HepG2 (cell line): ENCODE data around the gene SENP7. TPM values are rescaled to one million over a fixed set of nuclear protein-coding genes. Genes with fewer than 3 reads are reported as not detected.
"Not testable (repeated sequence)": the region's sequence is repeated elsewhere in the genome, so short reads cannot be mapped to it uniquely, and the experiment has no call there.

Experiments
- ATAC-seq: fragments of 200-7000 bp; cut with Tn5 transposase; 3 replicates; pipeline ENCODE4 v1.9.1; 2020; ENCODE audit warnings: mild to moderate bottlenecking, moderate library complexity
- BruUV-seq: library from RNA; stranded (reverse); fragments of 400-500 nt; replicated peaks from 2 replicates; lab custom pipeline; 2021; lab: Mats Ljungman, UMichigan
- CTCF ChIA-PET: fragments of 300-600 bp; formaldehyde crosslinking; extraction: SDS; loops from one replicate; lab custom pipeline; 2021; ENCODE audit warnings: low total read pairs, inconsistent platforms, low intra/inter-chr PET ratio; lab: Yijun Ruan, JAX
- POLR2A ChIA-PET: fragments of 350-600 bp; sonication (Branson Sonifier 250); formaldehyde crosslinking; loops from one replicate; lab custom pipeline; 2020; ENCODE audit warnings: antibody characterized with exemption, inconsistent platforms; lab: Yijun Ruan, JAX
- DNase-seq: peaks from one replicate; pipeline ENCODE4 v3.0.0-alpha.2; 2015; ENCODE audit warnings: low spot score
- FAIRE-seq: peaks from 3 replicates; lab custom pipeline; 2011; peaks lifted over from hg19 to GRCh38; lab: Jason Lieb, UNC
- H2AFZ ChIP-seq: one replicate; pipeline ENCODE4 v1.6.1; 2011; ENCODE audit warnings: low read length, inconsistent platforms
- H3K27ac ChIP-seq: fragments of 300-600 bp; 3 replicates; pipeline ENCODE4 v1.8.0; 2011; ENCODE audit warnings: mixed run types, mild to moderate bottlenecking, mixed read lengths, low read length, inconsistent platforms; ENCODE audit not compliant: insufficient read depth; ENCODE audit errors: extremely low read length
- H3K27me3 ChIP-seq, 2 experiments: fragments of 200-600 bp in 1 of 2; 2 replicates in 1 of 2; 3 replicates in 1 of 2; pipeline versions ENCODE4 v1.6.0 to v1.8.0; 2011; ENCODE audit warnings: low read length in 2 of 2, mild to moderate bottlenecking in 2 of 2, moderate library complexity in 2 of 2, inconsistent platforms in 1 of 2; ENCODE audit not compliant: insufficient read depth in 2 of 2, control insufficient read depth in 1 of 2
- H3K36me3 ChIP-seq, 2 experiments: fragments of 200-600 bp in 1 of 2; replicated peaks in 1 of 2; 2 replicates in 1 of 2; 3 replicates in 1 of 2; pipeline versions ENCODE4 v1.5.1 to v1.8.0; 2011; ENCODE audit warnings: low read length in 2 of 2, inconsistent platforms in 1 of 2; ENCODE audit not compliant: insufficient read depth in 2 of 2, control insufficient read depth in 1 of 2
- H3K4me1 ChIP-seq: 2 replicates; pipeline ENCODE4 v1.5.1; 2012; ENCODE audit warnings: low read length, inconsistent platforms; ENCODE audit not compliant: insufficient read depth
- H3K4me2 ChIP-seq: 2 replicates; pipeline ENCODE4 v1.6.0; 2011; ENCODE audit warnings: low read depth, low read length, inconsistent platforms
- H3K4me3 ChIP-seq, 3 experiments: fragments of 200-600 bp in 1 of 3; sonication (generic), shearing (Covaris generic) in 1 of 3; replicated peaks in 1 of 3; 2 replicates each; pipeline ENCODE4 v1.5.1; 2011 to 2016; ENCODE audit warnings: low read length in 3 of 3, inconsistent platforms in 2 of 3, low read depth in 2 of 3, mild to moderate bottlenecking in 2 of 3, control low read depth in 1 of 3, mixed read lengths in 1 of 3; ENCODE audit not compliant: insufficient read depth in 1 of 3
- H3K79me2 ChIP-seq: one replicate; pipeline ENCODE4 v1.6.1; 2011; ENCODE audit warnings: low read length, inconsistent platforms; ENCODE audit not compliant: insufficient read depth
- H3K9ac ChIP-seq: 2 replicates; pipeline ENCODE4 v1.6.0; 2011; ENCODE audit warnings: mild to moderate bottlenecking, low read depth, low read length, inconsistent platforms; ENCODE audit not compliant: insufficient read depth
- H3K9me3 ChIP-seq: 2 replicates; pipeline ENCODE4 v1.5.1; 2012; ENCODE audit warnings: mild to moderate bottlenecking, low read length
- H4K20me1 ChIP-seq: 2 replicates; pipeline ENCODE4 v1.6.0; 2011; ENCODE audit warnings: inconsistent platforms, mild to moderate bottlenecking, low read length, moderate library complexity; ENCODE audit not compliant: insufficient read depth
- FOSL1 ChIP-seq: sonication (generic); formaldehyde crosslinking; IDR thresholded peaks from 2 replicates; pipeline ENCODE4 v1.9.0; 2021; ENCODE audit warnings: missing genetic modification reagents, borderline replicate concordance
- HES4 ChIP-seq: sonication (generic); formaldehyde crosslinking; IDR thresholded peaks from 2 replicates; pipeline ENCODE4 v1.9.0; 2021; ENCODE audit warnings: mild to moderate bottlenecking, missing genetic modification reagents, borderline replicate concordance
- MEIS1 ChIP-seq: sonication (generic); formaldehyde crosslinking; IDR thresholded peaks from 2 replicates; pipeline ENCODE4 v1.9.0; 2021; ENCODE audit warnings: mild to moderate bottlenecking, missing genetic modification reagents, moderate library complexity, borderline replicate concordance
- SUZ12 ChIP-seq: fragments of 150-350 bp; IDR thresholded peaks from 2 replicates; pipeline ENCODE4 v1.6.1; 2014; ENCODE audit warnings: low read depth, low read length
- ZFYVE20 ChIP-seq: sonication (generic); formaldehyde crosslinking; IDR thresholded peaks from 2 replicates; pipeline ENCODE4 v1.8.0; 2023; ENCODE audit warnings: low read depth, mild to moderate bottlenecking, moderate library complexity, missing genetic modification reagents, borderline replicate concordance
- ZNF441 ChIP-seq: sonication (generic); formaldehyde crosslinking; IDR thresholded peaks from 2 replicates; pipeline ENCODE4 v1.7.0; 2021; ENCODE audit warnings: missing genetic modification reagents, borderline replicate concordance
- WGBS: methylation state at CpG from one replicate; pipeline ENCODE4 v1.1.6; 2017; ENCODE audit warnings: low lambda C conversion rate; 5-methylcytosine and 5-hydroxymethylcytosine counted together
- in situ Hi-C: cut with HindIII; loops from 2 replicates; pipeline ENCODE4 v1.10.0; 2017; ENCODE audit warnings: low pct_unique_long_range_greater_than_20kb; ENCODE audit not compliant: extremely low pct_ligation_motif_present
- intact Hi-C: fragments of 100-400 bp; cut with micrococcal nuclease; formaldehyde crosslinking; loops from one replicate; pipeline ENCODE4 v1.10.0; 2022; ENCODE audit not compliant: unreplicated experiment
- polyA plus RNA-seq, 8 experiments: library from polyadenylated mRNA; depleted of rRNA in 3 of 8; stranded (reverse) in 7 of 8; unstranded in 1 of 8; fragments of >200 nt; fragmentation: Illumina TruSeq in 4 of 8; extraction: Trizol in 4 of 8; gene quantifications; 2 replicates each; pipeline versions ENCODE4 v1.2.1 to v1.2.3, GENCODE V29; 2011 to 2016; ENCODE audit warnings: low read depth in 4 of 8, missing spikeins in 1 of 8, mixed read lengths in 1 of 8; ENCODE audit not compliant: insufficient read depth in 1 of 8
- total RNA-seq, 5 experiments: library from RNA; depleted of rRNA; stranded (reverse); fragments of >200 nt; fragmentation: Illumina TruSeq; extraction: Trizol; gene quantifications; 2 replicates each; pipeline ENCODE4 v1.2.3, GENCODE V29; 2016; ENCODE audit warnings: low read depth in 1 of 5
- TF ChIP-seq, protein P1 (sequence below): sonication (generic); formaldehyde crosslinking; IDR thresholded peaks from 2 replicates; pipeline ENCODE4 v1.5.1; 2020; ENCODE audit warnings: mild to moderate bottlenecking, missing genetic modification reagents, moderate library complexity
- TF ChIP-seq, protein P2 (sequence below): sonication (generic); formaldehyde crosslinking; IDR thresholded peaks from 2 replicates; pipeline ENCODE4 v1.8.0; 2023; ENCODE audit warnings: mild to moderate bottlenecking, missing genetic modification reagents
- TF ChIP-seq, protein P3 (sequence below): sonication (generic); formaldehyde crosslinking; IDR thresholded peaks from 2 replicates; pipeline ENCODE4 v1.8.1; 2023; ENCODE audit warnings: mild to moderate bottlenecking, missing genetic modification reagents

The SENP7 gene
- total and polyA plus RNA-seq, 2 of the 13 experiments (the other 11 are each of a cell fraction or from before 2014, with no cell fraction given), result 9.1 to 10.3 TPM

DNA sequence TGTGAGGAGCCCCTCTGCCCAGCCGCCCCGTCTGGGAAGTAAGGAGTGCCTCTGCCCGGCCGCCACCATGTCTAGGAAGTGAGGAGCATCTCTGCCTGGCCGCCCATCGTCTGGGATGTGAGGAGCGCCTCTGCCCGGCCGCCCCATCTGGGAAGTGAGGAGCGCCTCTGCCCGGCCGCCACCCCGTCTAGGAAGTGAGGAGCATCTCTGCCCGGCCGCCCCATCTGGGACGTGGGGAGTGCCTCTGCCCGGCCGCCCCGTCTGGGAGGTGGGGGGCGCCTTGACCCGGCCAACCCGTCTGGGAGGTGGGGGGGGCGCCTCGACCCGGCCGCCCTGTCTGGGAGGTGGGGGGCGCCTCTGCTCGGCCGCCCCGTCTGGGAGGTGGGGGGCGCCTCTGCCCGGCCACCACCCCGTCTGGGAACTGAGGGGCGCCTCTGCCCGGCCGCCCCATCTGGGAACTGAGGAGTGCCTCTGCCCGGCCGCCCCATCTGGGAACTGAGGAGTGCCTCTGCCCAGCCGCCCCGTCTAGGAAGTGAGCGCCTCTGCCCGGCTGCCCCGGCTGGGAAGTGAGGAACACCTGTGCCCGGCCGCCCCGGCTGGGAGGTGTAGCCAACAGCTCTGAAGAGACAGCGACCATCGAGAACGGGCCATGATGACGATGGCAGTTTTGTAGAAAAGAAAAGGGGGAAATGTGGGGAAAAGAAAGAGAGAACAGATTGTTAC is 38.5 kb upstream of the SENP7 start:
- H3K9me3 ChIP-seq, BruUV-seq, POLR2A ChIA-PET, DNase-seq, H3K27me3 ChIP-seq, H3K4me3 ChIP-seq, intact Hi-C loops, in situ Hi-C loops, H3K4me2 ChIP-seq, ATAC-seq, FAIRE-seq, H3K79me2 ChIP-seq, CTCF ChIA-PET, H3K36me3 ChIP-seq, H3K27ac ChIP-seq, H2AFZ ChIP-seq, H4K20me1 ChIP-seq, H3K9ac ChIP-seq: not testable (repeated sequence)
- TF ChIP-seq, protein P1, sequence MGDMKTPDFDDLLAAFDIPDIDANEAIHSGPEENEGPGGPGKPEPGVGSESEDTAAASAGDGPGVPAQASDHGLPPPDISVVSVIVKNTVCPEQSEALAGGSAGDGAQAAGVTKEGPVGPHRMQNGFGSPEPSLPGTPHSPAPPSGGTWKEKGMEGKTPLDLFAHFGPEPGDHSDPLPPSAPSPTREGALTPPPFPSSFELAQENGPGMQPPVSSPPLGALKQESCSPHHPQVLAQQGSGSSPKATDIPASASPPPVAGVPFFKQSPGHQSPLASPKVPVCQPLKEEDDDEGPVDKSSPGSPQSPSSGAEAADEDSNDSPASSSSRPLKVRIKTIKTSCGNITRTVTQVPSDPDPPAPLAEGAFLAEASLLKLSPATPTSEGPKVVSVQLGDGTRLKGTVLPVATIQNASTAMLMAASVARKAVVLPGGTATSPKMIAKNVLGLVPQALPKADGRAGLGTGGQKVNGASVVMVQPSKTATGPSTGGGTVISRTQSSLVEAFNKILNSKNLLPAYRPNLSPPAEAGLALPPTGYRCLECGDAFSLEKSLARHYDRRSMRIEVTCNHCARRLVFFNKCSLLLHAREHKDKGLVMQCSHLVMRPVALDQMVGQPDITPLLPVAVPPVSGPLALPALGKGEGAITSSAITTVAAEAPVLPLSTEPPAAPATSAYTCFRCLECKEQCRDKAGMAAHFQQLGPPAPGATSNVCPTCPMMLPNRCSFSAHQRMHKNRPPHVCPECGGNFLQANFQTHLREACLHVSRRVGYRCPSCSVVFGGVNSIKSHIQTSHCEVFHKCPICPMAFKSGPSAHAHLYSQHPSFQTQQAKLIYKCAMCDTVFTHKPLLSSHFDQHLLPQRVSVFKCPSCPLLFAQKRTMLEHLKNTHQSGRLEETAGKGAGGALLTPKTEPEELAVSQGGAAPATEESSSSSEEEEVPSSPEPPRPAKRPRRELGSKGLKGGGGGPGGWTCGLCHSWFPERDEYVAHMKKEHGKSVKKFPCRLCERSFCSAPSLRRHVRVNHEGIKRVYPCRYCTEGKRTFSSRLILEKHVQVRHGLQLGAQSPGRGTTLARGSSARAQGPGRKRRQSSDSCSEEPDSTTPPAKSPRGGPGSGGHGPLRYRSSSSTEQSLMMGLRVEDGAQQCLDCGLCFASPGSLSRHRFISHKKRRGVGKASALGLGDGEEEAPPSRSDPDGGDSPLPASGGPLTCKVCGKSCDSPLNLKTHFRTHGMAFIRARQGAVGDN (CRISPR knock-in tag), result peak; percentile 56; the same call in 1 of the 2 replicates
- WGBS, result 96% methylated on average over 25 of the region's 50 CpGs
- peaks cover 64% of the 10 kb centered on the region for H3K4me1 ChIP-seq

DNA sequence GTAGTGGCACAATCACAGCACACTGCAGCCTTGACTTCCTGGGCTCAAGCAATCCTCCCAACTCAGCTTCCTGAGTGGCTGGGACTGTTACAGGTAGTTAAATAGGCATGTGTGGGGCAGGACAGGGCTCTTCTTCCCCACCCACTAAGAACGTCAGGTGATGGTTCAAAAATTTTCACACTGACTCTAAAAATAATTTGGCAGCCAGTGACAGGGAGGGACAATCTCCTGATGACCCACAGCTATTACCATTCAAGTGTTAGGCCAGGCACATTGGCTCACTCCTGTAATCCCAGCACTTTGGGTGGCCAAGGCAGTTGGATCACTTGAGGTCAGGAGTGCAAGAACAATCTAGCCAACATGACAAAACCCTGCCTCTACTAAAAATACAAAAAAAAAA is 36.5 kb upstream of the SENP7 start:
- 0% methylated on average over 1 of the region's 1 CpG for WGBS
- TF ChIP-seq ZNF441 (CRISPR knock-in tag) (no peak), MEIS1 (CRISPR knock-in tag) (no peak), SUZ12 (no peak), FOSL1 (no peak), HES4 (no peak), ZFYVE20 (CRISPR knock-in tag) (no peak)
- TF ChIP-seq, protein P2, sequence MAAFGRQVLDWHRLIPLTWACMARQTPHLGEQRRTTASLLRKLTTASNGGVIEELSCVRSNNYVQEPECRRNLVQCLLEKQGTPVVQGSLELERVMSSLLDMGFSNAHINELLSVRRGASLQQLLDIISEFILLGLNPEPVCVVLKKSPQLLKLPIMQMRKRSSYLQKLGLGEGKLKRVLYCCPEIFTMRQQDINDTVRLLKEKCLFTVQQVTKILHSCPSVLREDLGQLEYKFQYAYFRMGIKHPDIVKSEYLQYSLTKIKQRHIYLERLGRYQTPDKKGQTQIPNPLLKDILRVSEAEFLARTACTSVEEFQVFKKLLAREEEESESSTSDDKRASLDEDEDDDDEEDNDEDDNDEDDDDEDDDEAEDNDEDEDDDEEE (CRISPR knock-in tag), result no peak
- TF ChIP-seq, protein P3, sequence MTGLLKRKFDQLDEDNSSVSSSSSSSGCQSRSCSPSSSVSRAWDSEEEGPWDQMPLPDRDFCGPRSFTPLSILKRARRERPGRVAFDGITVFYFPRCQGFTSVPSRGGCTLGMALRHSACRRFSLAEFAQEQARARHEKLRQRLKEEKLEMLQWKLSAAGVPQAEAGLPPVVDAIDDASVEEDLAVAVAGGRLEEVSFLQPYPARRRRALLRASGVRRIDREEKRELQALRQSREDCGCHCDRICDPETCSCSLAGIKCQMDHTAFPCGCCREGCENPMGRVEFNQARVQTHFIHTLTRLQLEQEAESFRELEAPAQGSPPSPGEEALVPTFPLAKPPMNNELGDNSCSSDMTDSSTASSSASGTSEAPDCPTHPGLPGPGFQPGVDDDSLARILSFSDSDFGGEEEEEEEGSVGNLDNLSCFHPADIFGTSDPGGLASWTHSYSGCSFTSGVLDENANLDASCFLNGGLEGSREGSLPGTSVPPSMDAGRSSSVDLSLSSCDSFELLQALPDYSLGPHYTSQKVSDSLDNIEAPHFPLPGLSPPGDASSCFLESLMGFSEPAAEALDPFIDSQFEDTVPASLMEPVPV, result no peak

More for the DNA sequence above, 36.5 kb upstream of the SENP7 start:
- H3K36me3 ChIP-seq, result no peaks in the 10 kb centered on the region
- no peaks in the 10 kb centered on the region for H3K27me3 ChIP-seq
- H2AFZ ChIP-seq, result no peak overlapping the region
- 0 out of 6 replicates have a peak overlapping the region, but pooled peaks of 1 of the 3 experiments have one; percentile 13 for H3K4me3 ChIP-seq
- peak overlapping the region; percentile 44 for H3K9ac ChIP-seq
- DNase-seq, result peak; percentile 29
- BruUV-seq, result no TSS peak
- peaks cover 58% of the 10 kb centered on the region for H3K4me1 ChIP-seq
- peak; percentile 64 for ATAC-seq
- in situ Hi-C loops, result no loop called here
- ChIA-PET POLR2A (interaction anchor here (0.6 to 2.8 kb wide), 7 partner anchors 8 to 681 kb away, joined by 3 to 23 read pairs (median 4); partner anchors contain the start of genes PCNP, RPL24 and TRMT10C), CTCF (no interaction called here)
- intact Hi-C loops, result loop anchor here (5.0 kb wide), 1 partner anchor 82 kb away; no protein-coding TSS in a partner anchor
- FAIRE-seq, result no peak
- H3K9me3 ChIP-seq, result no peaks in the 10 kb centered on the region
- H3K27ac ChIP-seq, result peak overlapping the region; percentile 55
- H3K79me2 ChIP-seq, result no peaks in the 10 kb centered on the region
- no peaks in the 10 kb centered on the region for H4K20me1 ChIP-seq
- H3K4me2 ChIP-seq, result peak overlapping the region; percentile 56
